Tibial nerve (tissue), 4 donors: ENCODE results near the gene RNF145.

Experiments used
- EP300 ChIP-seq, 2 donors: sonication (generic); formaldehyde crosslinking; IDR thresholded peaks; one replicate each; pipeline ENCODE4 v1.6.1; 2017; ENCODE audit warnings: antibody characterized with exemption in 2 of 2, mild to moderate bottlenecking in 1 of 2
- POLR2A ChIP-seq, 2 donors: fragments of 450-650 bp; IDR thresholded peaks; one replicate each; pipeline ENCODE4 v1.6.1; 2017; ENCODE audit warnings: antibody characterized with exemption in 2 of 2, mild to moderate bottlenecking in 2 of 2, moderate library complexity in 2 of 2
- TF ChIP-seq, protein P1 (sequence below), 5 experiments: fragments of 200-600 bp in 3 of 5; fragments of 450-650 bp in 2 of 5; sonication (generic) in 3 of 5; IDR thresholded peaks; one replicate each; pipeline ENCODE4 v1.5.1; 2016 to 2019; ENCODE audit warnings: antibody characterized with exemption in 5 of 5, mild to moderate bottlenecking in 3 of 5, moderate library complexity in 2 of 5

GRCh38 chr5:159121061-159121460 lies 88.3 kb downstream of the RNF145 start:
- TF ChIP-seq, protein P1, sequence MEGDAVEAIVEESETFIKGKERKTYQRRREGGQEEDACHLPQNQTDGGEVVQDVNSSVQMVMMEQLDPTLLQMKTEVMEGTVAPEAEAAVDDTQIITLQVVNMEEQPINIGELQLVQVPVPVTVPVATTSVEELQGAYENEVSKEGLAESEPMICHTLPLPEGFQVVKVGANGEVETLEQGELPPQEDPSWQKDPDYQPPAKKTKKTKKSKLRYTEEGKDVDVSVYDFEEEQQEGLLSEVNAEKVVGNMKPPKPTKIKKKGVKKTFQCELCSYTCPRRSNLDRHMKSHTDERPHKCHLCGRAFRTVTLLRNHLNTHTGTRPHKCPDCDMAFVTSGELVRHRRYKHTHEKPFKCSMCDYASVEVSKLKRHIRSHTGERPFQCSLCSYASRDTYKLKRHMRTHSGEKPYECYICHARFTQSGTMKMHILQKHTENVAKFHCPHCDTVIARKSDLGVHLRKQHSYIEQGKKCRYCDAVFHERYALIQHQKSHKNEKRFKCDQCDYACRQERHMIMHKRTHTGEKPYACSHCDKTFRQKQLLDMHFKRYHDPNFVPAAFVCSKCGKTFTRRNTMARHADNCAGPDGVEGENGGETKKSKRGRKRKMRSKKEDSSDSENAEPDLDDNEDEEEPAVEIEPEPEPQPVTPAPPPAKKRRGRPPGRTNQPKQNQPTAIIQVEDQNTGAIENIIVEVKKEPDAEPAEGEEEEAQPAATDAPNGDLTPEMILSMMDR (IDR thresholded peaks at IDR 0.05): no peak
- TF ChIP-seq POLR2A (IDR thresholded peaks at IDR 0.05) (no peak), EP300 (IDR thresholded peaks at IDR 0.05) (no peak)
